Fibroblast of mammary gland (primary cell): ENCODE results near the gene TRIM72.

Experiments used
- DNase-seq: peaks from one replicate; pipeline ENCODE4 v3.0.0-alpha.2; 2010; ENCODE audit warnings: low read depth
- H3K4me3 ChIP-seq: 2 replicates; pipeline ENCODE4 v1.5.1; 2011; ENCODE audit warnings: low read depth, mild to moderate bottlenecking, low read length, moderate library complexity; ENCODE audit not compliant: control insufficient read depth
- CTCF ChIP-seq: conservative IDR thresholded peaks from 2 replicates; pipeline ENCODE4 v1.5.1; 2011; ENCODE audit warnings: low read depth, low read length, inconsistent platforms; ENCODE audit not compliant: control insufficient read depth, insufficient read depth

Gene TRIM72

GRCh38 chr16:31248344-31248743 lies 34.4 kb downstream of the TRIM72 start:
- no peak overlapping the region for H3K4me3 ChIP-seq
- no peak for DNase-seq
- TF ChIP-seq CTCF = no peak

- no peak for DNase-seq
- no peak for TF ChIP-seq CTCF
- H3K4me3 ChIP-seq = no peak overlapping the region
Observed at GRCh38 chr16:31250782-31251384, 37.0 kb downstream of the TRIM72 start.

- no peak overlapping the region for H3K4me3 ChIP-seq
- no peak for TF ChIP-seq CTCF
- DNase-seq = no peak
Observed at GRCh38 chr16:31251435-31251834, 37.5 kb downstream of the TRIM72 start.

GRCh38 chr16:31253642-31254045 lies 39.7 kb downstream of the TRIM72 start:
- no peak for TF ChIP-seq CTCF
- DNase-seq = peak; percentile 36
- no peak overlapping the region for H3K4me3 ChIP-seq

GRCh38 chr16:31256466-31256865 lies 42.5 kb downstream of the TRIM72 start:
- no peak for DNase-seq
- TF ChIP-seq CTCF = no peak
- H3K4me3 ChIP-seq = no peak overlapping the region

GRCh38 chr16:31258366-31258765 lies 44.4 kb downstream of the TRIM72 start:
- DNase-seq = no peak
- TF ChIP-seq CTCF = no peak
- H3K4me3 ChIP-seq = no peak overlapping the region

GRCh38 chr16:31260136-31260931 lies 46.4 kb downstream of the TRIM72 start:
- H3K4me3 ChIP-seq = no peak overlapping the region
- no peak for DNase-seq
- TF ChIP-seq CTCF = no peak
